HG03565 (cell line): ENCODE measurements around the gene ANKDD1B.

Experiments
- ATAC-seq: cut with Tn5 transposase; IDR thresholded peaks from one replicate; pipeline ENCODE4 v1.9.1; 2021; ENCODE audit warnings: mild to moderate bottlenecking, moderate library complexity; ENCODE audit not compliant: unreplicated experiment

Gene ANKDD1B

DNA sequence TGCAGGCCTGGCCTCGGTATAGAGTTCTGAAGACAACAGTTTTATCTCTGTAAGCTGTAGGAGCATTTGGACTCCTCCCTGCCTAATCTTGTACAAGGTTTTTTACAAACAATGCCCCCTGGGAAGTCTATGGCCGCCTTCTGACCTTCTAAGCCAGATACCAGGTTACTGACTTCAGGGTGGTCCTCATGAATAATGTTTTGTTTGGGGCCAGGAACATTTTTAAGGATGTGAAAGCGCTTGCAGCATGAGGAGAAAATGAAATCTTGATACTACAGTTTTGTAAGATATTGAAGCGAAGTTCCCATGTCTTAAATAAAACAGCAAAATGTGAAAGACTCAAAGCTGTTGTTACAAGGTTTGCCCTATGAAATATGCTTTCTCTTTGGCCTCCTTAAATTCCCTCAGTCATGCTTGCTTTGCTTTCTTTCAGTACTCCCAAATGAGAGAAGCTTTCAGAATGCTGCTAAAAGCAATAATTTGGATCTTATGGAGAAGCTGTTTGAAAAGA is 5.2 kb downstream of the ANKDD1B start:
- no peak for ATAC-seq

DNA sequence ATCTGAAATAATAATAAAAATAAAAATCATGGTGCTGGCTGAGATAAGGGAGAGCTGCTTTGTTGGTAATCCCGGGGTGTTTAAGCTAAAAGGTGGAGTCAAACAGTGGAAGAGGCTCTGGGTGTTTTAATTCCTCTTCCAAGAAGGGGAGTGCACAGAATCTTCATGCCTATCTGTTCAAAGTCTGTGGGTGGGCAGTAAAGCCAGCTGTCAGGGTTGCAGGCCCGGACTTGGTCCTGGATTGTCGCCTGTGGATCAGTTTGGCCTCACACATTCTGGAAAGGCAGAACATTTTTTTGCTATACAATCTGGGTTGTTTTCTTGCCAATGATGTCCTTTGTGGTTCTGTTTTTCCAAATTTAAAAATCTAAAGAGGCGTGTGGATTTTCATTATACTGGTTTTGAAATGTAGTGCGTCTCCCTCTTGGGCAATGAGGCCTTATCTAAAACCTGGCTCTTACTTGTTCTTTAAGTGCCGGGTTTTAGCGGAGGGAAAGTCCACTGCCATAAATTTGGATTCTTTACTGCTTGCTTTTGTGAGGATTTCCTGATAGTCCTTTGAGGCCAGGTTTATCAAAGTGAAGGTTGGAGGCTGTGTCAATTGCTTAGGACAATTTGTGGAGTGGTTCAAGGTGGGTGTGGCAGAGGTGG is 5.8 kb downstream of the ANKDD1B start:
- no peak for ATAC-seq

DNA sequence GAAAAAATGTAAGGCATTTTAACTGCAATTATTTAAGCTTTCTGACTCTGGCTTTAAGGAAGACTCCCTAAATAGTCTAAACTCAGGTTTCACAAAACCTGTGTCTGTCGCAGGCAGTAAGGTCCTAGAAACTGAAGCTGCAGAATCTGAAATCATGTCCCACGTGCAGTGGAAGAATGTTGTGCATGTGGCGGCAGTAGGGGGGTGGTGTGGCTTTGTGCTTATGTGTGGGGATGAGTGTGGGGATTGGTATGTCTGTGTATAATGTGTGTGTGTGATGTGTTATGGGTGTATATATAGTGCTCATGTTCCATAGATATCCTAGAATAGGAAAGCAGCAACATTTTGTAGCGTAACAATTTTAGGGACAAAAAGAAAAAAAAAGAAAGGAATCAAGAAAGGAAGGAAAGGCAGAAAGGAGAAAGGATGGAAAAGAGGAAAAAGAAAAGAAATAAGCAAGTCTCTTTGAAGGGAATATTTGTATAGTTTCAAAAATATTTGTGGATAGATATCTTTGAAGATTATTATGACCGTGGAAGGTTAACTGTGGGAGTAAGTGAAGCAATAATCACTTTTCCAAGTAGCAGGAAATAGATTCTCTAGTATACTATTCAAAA is 6.6 kb downstream of the ANKDD1B start:
- ATAC-seq: no peak

DNA sequence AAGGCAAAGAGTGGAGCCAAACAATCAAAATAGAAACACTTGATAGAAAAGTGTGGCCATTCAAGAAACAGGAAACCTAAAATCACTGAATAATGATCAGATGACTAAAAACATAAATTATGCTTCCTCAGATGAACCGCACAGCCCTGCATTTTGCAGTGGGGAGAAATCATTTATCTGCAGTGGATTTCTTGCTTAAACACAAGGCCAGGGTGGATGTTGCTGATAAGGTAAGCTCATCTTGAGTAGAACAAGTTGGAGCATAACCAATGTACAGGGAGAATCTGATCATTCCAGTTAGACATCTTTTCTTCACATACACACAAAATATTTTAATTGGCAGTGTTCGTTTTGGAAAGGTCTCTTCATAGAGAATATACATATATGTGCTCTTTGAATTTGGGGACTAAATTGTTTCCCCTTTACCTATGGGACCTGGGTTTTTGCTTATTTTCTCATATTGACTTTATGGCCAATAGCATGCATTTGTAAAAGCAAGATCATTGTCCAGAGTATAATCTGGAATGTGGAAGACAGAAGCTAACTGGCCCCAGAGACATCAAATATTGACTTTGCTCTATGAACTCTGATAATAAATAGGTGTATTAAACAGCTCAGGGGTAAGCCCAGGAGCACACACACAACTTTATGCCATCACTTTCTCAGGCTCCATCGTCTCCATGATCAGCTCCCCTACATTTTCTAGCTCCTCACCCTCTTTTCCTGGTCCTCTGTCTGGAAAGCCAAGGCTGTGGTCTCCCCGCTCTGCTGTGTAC is 9.1 kb downstream of the ANKDD1B start:
- ATAC-seq: no peak

DNA sequence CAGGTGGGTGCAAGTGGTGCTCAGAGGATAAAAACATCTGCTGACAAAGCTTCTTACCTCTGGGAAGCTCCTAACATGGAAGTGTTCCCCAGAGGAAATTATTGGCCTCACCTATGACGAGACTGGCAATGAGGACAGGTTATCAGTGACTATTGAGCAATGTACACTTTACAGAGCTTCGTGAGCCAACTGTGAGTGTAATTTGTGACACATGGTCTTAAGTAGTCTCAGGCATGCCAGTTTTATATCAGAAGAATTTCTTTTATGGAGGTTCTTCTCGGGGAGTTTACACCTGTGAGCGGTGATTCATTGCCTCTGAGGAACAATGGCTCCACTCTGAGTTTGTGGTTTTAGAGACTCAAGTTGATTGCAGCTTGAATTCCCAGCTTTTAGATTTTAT is 11.3 kb downstream of the ANKDD1B start:
- no peak for ATAC-seq

DNA sequence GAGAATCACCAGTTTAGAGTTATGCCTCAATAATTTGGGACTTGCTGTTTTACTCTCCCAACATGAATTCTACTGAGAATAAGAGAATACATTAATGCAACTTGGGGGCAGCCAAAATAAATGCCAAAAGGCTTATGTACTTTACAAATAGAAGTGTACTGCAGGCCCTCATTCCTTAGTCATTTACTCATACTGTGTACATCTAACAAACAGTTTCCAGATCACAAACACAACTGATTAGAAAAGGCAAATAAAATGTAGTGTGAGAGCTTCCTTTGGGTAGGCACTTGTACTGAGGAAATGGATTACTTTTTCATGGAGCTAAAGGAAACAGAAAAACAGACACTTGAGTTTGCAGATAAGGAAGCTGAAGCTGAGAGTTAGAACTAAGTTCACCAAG is 12.6 kb downstream of the ANKDD1B start:
- ATAC-seq: no peak

DNA sequence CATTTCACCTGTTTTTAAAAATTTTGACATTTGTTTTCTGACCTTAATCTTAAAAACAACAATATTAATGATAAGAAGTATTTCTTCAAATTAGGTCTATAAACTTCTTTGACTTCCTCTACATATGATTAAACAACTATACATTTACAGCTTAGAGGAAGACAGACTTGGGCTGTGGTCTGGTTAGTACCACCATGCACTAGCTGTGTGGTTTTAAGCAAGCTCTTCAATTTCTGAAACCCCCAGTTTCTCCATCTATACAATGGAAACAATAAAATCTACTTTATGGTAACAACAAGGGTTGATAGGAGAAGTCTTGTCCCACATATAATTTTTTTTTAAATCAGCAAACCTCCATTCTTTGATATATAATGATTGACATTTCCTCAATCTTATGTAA is 15.7 kb downstream of the ANKDD1B start:
- no peak for ATAC-seq

DNA sequence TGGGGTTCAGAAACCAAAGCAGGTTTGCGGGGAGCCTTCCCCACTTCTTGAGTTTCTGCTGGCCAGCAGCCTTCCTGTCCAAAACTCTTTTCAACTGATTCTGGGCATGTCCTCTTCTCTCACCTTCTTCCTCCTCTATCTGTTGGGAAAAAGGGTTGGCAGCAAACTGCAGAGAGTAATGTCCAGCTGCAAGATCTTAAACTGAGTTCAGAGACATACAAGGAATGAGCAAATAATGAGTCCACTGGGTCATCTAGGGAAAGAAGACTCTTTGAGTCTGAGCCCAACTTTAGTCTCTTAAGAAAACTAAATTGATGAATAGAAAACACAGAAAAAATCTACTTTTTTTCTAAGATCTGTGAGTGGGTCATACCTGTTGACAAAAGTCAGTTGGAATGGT is 16.5 kb downstream of the ANKDD1B start:
- no peak for ATAC-seq

DNA sequence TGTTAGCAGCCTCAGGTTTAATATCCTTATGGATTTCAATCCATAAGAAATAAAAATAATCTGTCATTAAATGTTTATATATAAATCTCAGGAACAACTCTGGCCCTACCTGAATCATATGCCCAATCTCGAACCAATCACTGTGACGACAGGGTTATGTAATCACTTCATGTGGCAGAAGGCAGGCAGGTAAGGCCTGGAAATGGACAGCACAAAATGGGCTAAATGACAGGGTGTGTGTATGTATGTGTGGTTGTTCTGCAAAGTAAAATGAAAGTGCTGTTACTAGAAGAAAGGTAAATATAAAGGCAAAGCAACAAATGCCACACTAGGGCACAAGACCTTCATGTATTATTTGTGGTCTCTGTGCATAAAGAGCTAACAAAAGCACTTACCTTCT is 19.6 kb downstream of the ANKDD1B start:
- ATAC-seq: no peak

DNA sequence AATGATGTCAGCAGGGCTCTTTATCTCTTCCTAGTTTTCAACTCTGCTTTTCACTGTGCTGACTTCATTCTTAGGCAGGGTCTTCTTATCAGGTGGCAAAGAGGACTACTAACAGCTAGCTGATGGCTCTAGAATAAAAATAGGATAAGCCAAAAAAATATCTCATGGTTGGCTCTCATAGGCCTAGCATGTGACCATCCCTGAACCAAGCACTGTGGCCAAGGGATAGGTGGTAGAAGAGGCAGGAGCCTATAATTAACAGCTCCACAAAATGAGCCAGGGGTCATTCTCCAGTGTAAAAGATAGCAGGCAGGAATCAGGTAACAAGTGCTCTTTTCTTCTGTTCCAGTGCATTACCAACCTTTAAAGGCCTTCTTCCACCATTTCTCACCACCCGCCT is 21.1 kb downstream of the ANKDD1B start:
- no peak for ATAC-seq

DNA sequence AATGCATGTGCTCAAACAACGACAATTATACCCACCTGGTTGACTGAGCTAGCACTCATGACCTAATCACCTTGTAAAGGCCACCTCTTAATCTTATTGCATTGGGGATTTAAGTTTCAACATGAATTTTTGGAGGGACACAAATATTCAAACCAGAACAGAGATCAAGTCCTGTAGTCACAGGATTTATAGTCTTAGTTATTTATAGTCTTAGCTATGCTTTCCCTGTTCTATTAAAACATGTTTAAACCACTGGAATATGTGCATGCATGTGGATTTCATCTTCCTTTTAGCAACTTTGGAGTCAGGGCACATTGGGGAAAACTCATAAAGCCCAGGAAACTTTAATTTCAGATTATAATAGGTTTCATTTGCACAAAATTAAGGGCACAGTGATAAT is 26.7 kb downstream of the ANKDD1B start:
- ATAC-seq: no peak

DNA sequence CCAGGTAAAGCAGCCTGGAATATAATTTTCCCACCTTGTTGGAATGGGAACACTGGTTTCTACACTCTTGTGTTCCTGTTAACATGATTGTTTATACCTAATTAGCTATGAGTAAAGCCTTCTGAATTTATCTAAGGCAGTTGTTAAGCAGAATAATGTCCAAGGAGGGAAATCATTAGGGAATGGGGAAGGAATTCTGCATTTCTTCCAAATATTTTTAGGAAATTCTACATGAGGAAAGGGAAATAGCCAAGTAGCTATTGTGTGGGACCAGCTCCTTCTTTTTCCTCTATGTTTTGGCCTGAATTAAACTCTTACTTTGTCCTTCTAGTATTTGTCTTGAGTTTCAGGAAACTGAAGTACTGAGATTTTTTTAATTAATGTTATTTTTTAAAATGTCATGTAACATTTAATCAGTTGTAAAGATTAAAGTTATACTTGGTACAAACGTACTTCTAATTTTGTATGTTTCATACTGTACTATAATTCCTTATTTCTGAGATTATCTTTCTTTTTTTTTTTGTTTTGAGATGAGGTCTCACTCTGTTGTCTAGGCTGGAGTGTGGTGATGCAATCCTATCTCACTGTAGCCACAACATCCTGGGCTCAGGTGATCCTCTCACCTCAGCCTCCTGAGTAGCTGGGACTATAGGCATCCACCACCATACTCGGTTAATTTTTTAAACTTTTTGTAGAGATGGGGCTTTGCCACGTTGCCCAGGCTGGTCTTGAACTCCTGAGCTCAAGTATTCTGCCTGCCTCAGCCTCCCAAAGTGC is 28.5 kb downstream of the ANKDD1B start:
- no peak for ATAC-seq

DNA sequence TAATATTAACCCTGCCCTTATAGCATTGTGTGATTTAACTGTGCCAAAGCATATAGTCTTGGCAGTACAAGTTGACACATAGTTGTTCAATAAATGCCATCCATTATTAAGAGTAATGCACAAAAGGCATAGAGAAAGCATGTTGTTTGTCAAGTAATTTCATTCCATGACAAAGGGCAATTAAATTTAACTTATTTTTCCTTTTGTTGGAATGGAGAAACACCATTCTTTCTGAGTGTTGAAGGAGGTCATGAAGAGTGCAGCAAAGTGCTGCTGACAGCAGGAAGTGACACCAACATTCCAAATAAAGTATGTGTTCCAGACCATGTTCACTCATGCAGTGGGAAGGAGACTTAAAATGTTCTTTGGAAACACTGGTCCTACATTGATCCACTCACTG is 29.1 kb downstream of the ANKDD1B start:
- no peak for ATAC-seq

DNA sequence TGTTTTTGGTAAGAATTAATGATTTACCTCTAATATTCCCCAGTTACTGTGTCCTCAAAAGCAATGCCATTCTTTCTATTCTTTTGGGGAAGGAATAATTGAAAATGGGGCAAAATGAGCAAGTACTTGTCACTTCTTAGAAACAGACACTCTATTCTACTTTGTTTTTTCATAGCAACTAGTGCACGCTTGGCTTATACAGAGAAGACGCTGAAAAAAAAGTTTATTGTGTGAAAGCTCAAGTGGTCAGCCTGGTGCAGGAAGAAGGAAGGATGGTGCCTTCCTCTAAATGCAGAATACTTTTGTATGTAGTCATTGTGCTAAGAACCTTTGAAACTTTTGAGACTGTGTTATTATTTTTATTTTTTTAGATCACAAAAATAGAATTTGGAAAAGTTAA is 29.6 kb downstream of the ANKDD1B start:
- no peak for ATAC-seq

DNA sequence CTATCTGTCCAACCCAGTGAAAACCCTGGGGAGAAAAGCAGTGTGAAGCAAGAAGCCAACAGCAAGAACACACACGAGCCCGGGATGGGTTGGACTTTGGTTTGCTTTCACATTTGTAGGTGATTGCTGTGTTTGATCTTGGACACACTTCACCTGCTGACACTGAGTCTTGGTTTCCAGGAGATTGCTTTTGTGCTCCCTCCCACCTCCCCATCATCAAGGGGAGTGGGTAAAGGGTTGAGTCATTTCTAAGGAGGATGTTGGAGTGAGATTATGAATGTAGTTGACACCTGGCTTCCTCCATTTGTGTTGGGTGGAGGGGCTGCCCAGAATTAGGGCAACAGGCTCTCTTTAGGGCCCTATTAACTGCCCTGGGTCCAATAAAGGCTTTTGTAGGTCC is 37.5 kb downstream of the ANKDD1B start:
- ATAC-seq: peak; percentile 54

DNA sequence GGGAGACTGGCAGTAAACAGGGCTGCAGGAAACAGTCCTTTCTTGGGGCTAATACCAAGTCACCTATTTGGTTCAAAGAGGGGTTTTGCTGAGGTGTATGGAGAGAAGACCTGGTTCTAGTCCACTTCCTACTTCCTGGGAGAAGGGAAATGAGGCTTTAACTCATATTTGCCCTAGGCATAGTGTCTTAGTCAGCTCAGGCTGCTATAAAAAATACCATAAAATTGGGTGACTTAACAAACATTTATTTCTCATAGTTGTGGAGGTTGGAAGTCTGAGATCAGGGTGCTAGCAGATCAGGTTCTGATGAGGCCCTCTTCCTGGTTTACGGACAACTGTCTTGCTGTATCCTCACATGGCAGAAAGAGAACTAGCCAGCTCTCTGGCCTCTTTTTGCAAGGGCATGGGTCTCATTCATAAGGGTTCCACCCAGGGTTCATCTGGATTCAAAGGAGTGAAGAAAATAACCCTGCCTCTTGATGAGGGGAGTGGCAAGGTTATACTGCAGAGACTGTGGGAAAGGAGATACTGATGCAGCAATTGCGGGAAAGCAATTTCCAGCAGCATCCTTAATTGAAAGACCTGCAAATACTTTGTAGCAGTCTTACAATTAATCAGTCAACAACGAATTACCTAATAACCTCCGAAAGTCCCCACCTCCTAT is 40.5 kb downstream of the ANKDD1B start:
- no peak for ATAC-seq

DNA sequence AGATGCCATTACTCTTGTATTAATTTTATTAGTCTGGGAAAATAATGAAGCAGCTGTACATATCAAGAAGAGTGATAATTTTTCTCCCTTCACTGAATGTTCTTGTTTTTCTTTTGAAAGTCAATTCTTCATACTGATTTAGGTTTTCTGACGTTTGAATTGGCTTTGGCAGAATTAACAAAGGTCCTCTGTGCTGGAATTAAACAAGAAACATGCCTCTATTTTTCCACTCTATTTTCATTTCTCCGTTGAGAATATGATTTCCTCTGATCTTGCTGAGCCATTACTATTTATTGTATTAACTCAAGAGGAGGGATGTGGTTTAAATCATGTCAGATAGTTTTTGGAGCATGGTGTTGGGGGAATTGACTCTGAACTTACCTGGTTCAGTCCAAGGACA is 42.3 kb downstream of the ANKDD1B start:
- ATAC-seq: no peak

DNA sequence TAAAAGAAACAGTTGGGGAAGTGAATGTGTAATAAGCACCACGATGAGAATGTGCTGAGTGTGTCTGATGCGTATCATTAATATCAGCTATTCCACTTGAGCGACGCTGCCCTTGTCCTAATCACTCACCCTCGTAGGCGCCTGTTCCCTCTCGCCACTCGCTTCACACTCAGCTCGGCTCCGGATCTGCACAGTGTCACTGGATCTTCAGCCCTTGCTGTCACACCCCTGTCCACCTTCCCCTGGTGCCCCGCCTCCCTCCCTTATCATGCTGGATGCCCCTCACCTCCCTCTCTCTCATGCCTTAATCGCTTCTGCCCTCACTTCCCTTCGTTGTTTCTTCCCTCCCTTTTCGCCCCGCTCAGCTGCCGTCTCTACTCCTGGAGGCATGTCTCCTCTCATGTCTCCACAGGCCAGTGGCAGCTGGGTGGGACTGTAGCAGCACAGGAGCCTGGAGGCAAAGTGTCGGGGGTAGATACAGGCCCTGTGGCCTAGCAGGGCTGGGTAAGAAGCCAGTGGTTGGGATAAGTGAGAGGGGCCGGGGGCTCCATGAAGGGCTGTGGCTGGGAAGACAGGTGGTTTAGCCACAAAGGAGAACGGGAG is 43.5 kb downstream of the ANKDD1B start:
- no peak for ATAC-seq

DNA sequence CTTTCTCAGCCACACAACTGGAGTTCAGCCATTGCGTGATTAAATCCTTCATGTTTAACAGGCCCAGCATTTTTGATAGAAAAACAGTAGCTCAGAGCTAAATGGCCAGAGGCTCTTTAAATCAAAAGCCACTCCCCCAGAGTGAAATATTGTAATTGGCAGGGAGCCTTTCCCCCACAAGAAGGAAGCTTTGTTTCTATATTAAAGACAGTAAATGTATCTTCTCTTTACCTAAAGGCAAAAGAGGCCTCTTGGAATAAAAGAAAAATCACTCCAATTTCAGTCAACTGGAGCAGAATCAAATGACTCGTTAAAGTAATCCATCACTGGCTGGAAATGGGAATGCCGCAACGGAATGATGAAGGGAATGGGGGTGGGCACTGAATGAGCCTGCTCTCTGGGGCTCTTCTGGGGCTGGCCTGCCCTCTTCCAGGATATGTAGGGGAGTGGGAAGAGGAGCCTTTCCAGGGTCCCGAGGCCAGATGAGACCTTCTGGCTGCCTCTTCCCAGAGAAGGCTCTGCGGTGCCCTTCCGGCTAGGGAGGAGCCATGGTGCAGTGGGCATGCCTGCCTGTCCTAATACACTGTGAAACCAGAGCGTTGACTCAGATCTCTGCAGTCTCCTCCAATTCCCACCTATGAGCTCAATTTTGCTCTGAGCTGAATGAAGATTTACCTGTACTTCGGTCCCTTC is 45.2 kb downstream of the ANKDD1B start:
- ATAC-seq: no peak
